ENCODE data around the gene CA12.

CA12 gene

DNA sequence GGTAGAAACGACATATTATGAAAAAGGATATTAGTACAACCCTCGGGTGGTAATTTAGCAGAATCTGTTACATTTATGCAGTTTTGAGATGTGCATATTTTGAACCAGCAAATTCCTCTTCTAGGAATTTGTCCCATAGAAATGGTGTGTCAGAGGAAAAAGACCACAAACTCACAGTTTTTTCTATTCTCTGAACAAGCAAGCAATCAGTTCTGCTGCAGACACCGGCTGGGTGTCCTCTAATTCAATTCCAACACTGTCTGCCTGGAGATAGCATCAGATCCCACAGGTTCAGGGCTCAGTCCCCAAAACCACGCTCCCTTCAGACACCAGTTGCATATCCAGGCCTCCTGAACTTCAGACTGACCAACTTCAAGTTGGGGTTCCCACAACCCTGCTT lies 67.8 kb downstream of the CA12 start:
- no peak for DNase-seq (ENCODE audit: low read depth in 2 of 2)

DNA sequence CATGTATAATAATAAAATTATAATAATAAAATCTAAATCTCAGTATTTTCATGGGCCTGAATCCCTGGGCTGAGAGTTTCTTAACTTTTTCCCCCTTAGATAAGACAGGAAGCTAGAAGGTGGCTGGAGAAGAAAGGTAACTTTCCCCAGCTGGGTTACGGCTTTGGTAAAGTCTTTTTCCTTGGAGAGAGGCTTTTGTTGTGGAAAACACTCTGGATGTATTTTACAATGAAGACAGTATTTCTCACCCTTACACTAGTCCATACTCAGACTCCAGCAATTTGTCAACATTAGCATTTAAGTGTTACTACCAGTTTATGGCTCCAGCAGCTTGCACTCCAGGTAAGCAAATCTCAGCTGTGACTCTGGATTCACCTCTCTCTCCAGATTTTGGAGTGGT lies 69.4 kb downstream of the CA12 start:
- no peak overlapping the region for H3K4me3 ChIP-seq (replicated peaks in 1 of 2; ENCODE audit: low read depth in 2 of 2, low read length in 2 of 2)
- no peak for DNase-seq (ENCODE audit: low read depth in 2 of 2)
- TF ChIP-seq, protein P1, sequence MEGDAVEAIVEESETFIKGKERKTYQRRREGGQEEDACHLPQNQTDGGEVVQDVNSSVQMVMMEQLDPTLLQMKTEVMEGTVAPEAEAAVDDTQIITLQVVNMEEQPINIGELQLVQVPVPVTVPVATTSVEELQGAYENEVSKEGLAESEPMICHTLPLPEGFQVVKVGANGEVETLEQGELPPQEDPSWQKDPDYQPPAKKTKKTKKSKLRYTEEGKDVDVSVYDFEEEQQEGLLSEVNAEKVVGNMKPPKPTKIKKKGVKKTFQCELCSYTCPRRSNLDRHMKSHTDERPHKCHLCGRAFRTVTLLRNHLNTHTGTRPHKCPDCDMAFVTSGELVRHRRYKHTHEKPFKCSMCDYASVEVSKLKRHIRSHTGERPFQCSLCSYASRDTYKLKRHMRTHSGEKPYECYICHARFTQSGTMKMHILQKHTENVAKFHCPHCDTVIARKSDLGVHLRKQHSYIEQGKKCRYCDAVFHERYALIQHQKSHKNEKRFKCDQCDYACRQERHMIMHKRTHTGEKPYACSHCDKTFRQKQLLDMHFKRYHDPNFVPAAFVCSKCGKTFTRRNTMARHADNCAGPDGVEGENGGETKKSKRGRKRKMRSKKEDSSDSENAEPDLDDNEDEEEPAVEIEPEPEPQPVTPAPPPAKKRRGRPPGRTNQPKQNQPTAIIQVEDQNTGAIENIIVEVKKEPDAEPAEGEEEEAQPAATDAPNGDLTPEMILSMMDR (IDR thresholded peaks at IDR 0.05; ENCODE audit: low read depth, low read length) = no peak

More for the DNA sequence above, 67.8 kb downstream of the CA12 start:
- no peak overlapping the region for H3K4me3 ChIP-seq (replicated peaks in 1 of 2; ENCODE audit: low read depth in 2 of 2, low read length in 2 of 2)
- TF ChIP-seq, protein P1 (IDR thresholded peaks at IDR 0.05; ENCODE audit: low read depth, low read length) = no peak

DNA sequence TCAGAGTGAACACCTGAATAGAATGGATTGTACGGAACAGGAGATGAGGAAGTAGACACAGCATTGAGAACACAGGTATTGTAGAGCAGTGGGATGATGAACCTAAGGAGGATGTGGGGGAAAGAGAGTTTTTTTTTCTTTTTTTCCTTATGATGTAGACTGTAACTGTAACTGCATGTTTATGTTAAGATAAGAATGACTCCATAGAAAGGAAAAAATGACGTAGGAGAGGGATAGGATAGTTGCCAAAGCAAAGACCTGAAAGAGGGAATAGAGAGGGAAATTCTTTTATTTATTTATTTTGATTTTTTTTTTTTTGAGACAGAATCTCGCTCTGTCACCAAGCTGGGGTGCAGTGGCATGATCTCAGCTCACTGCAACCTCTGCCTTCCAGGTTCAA lies 71.0 kb downstream of the CA12 start:
- DNase-seq (ENCODE audit: low read depth in 2 of 2) = peak in 1 of 2 donors; percentile 33

DNA sequence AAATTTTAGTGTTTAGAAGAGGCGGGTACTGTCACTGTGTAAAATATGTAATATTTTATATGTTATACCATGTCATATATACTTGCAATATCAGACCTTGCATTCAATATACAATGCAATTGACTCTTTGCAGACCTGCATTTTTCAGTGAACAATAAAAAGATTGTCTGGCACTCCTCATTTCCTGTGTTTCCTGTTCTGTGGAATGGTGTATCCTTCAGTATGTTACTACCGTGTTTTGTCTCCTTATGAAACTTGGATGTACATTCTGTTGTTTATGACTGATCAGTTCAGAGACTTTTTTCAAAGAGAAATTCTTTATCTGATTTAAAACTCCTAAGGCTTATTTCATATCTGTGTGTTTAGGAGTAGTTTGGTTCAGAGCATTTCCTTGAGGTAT lies 72.7 kb downstream of the CA12 start:
- peak in 1 of 2 donors; percentile 29 for DNase-seq (ENCODE audit: low read depth in 2 of 2)
- no peak overlapping the region for H3K4me3 ChIP-seq (replicated peaks in 1 of 2; ENCODE audit: low read depth in 2 of 2, low read length in 2 of 2)
- TF ChIP-seq, protein P1 (IDR thresholded peaks at IDR 0.05; ENCODE audit: low read depth, low read length) = no peak

More for the DNA sequence above, 71.0 kb downstream of the CA12 start:
- no peak overlapping the region for H3K4me3 ChIP-seq (replicated peaks in 1 of 2; ENCODE audit: low read depth in 2 of 2, low read length in 2 of 2)
- TF ChIP-seq, protein P1 (IDR thresholded peaks at IDR 0.05; ENCODE audit: low read depth, low read length) = no peak

DNA sequence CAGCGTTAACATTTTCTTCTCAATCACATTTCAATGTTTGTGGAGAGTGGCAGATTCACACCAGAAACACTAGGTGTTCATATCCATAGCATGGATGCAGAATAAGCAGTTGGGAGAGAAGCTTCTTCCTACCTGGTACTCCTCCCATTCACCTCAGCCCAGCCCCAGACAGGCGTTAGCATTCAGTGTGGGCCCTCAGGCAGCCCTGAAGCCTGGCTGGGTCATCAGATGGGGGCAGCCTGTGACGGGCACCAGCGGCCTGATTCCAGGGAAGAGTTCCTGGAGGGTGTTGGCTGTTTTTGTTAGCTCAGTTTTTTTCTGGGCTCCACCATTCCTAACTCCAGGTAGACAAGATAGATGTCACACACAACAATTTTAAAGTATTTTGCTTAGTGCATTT lies 73.2 kb downstream of the CA12 start:
- no peak for DNase-seq (ENCODE audit: low read depth in 2 of 2)
- H3K4me3 ChIP-seq (replicated peaks in 1 of 2; ENCODE audit: low read depth in 2 of 2, low read length in 2 of 2) = no peak overlapping the region
- TF ChIP-seq, protein P1 (IDR thresholded peaks at IDR 0.05; ENCODE audit: low read depth, low read length) = no peak

DNA sequence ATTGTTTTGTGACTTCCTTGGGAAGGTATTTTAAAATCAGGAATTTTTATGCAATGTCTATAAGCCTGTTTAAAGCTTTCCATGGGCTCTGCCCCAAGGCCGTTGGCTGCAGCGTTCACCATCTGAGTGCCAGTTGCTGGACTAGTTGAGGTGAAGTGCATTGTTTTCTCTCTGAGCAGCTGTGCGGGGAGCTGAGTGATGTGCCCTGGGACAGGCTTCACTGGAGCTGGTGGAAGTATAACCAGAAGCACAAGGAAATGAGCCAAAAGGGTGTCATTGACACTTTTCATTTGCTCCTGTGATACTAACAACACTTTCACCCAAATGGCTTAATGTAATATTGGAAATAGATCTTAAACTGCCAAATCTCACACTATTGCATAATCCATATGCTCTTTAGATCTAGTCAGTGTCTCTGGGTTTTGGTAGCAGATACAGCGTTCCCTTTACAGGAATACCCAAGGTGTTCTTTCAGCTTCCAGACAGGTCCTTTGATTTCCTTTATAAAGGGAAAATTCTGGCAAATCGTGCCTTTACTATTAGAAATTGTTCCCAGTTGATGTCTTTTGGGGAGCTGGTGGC lies 75.1 kb downstream of the CA12 start:
- no peak for DNase-seq (ENCODE audit: low read depth in 2 of 2)
- TF ChIP-seq, protein P1 (IDR thresholded peaks at IDR 0.05; ENCODE audit: low read depth, low read length) = no peak

DNA sequence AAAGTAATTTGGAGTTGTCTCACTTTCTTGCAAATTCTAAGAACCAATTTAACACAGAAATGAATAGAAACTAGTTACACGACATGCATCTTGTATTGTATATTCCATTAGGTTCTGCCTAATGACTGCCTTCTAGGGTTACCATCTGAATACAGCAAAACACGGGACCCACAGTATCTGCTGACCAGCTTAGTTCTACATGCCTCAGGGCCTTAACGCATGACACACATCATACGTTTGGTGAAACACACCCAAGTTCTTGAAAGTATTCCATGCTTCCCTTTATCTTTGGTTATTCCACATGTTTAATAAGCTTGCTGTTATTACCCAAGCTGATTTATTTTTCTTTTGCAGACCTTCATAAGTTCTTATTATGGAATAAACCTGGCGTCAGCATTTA lies 76.4 kb downstream of the CA12 start:
- TF ChIP-seq, protein P1 (IDR thresholded peaks at IDR 0.05; ENCODE audit: low read depth, low read length) = no peak
- no peak overlapping the region for H3K4me3 ChIP-seq (replicated peaks in 1 of 2; ENCODE audit: low read depth in 2 of 2, low read length in 2 of 2)
- DNase-seq (ENCODE audit: low read depth in 2 of 2) = no peak

More for the DNA sequence above, 75.1 kb downstream of the CA12 start:
- H3K4me3 ChIP-seq (replicated peaks in 1 of 2; ENCODE audit: low read depth in 2 of 2, low read length in 2 of 2) = no peak overlapping the region

Measured in cardiac fibroblast (primary cell).